SK-MEL-5 (cell line): ENCODE measurements around the gene LONRF3. TPM values are rescaled to one million over a fixed set of nuclear protein-coding genes. Genes with fewer than 3 reads are reported as not detected.

Source experiments
- total RNA-seq: library from RNA; depleted of rRNA; stranded (reverse); fragments of >200 nt; shearing (Covaris generic); gene quantifications from 2 replicates; pipeline ENCODE4 v1.2.3, GENCODE V29; 2014; rRNA removed

The LONRF3 gene
- total RNA-seq, 1 experiment from 2014 or later, result 2.4 TPM

Other genes starting within 250 kb of the LONRF3 start
- 67.0 and 67.5 TPM in 2 replicates for gene IL13RA1, start 247.0 kb upstream of the LONRF3 start, total RNA-seq
- gene ZCCHC12, start 150.8 kb upstream of the LONRF3 start, total RNA-seq, result not detected in 2 replicates
- gene CT47C1, start 98.4 kb downstream of the LONRF3 start, total RNA-seq, result not detected in 2 replicates
- 0.05 and 0.08 TPM in 2 replicates for gene KIAA1210, start 153.2 kb downstream of the LONRF3 start, total RNA-seq